ENCODE measurements around the gene ASB1.
A peak's percentile ranks its signal among the peaks of the same experiment; 100 is the strongest.

The ASB1 gene

DNA sequence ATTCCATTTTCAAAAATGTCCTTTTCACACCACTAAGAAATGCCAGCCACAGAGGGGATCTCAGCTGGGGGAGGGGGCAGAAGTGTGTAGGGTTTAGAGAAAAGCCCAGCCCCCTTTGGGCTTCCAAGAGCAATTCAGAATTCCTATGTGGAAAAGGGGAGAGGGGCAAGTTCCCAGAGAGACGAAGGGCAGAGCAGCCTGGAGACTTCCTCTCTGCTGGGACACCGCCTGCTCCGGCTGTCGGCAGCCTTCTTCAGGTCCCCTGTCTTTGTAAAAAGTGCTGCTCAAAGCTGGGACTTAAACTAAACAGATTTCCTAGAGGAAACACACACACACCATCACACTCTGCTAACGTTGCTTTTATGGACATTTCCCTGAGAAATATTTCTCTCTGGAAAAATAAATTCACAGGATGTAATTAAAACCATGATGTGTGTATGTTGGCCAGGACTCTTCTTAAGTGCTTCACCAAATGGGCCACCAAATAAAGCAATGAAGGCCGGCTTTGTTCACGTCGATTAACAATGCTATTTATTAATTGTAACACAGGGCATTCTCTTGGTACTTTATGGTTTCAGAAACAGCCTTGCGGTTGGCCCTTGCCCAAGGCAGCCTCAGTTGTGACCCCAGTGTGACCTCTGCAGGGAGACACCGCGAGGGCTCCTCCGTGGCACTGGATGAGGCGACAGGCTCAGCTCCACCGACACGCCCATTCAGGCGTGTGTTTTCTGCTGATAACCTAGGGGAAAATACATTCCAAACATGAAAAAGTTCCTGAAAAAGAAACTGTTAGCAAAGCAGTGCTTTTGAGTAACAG lies 5.6 kb upstream of the ASB1 start:
- DNase-seq: no peak
- in situ Hi-C loops (cut with MboI; ENCODE audit: low pct_unique_long_range_greater_than_20kb, low sequenced_read_pairs): no loop called here

DNA sequence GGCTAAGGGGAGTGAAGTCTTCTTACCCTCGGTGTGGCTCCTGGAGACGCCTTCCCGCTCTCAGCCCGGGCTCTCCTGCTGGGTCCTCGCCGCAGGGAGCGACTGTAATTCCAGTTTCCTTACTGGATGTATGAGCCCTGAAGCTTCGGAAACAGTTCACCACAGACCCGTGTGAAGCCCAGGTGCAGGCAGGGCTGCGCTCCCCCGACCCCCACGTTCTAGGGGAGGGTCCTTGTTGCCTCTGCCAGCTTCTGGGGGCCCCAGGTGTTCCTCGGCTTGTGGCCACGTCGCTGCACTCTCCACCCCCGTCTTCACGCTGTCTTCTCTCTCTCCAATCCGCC lies 5.1 kb upstream of the ASB1 start:
- no peak for DNase-seq
- in situ Hi-C loops (cut with MboI; ENCODE audit: low pct_unique_long_range_greater_than_20kb, low sequenced_read_pairs): no loop called here

DNA sequence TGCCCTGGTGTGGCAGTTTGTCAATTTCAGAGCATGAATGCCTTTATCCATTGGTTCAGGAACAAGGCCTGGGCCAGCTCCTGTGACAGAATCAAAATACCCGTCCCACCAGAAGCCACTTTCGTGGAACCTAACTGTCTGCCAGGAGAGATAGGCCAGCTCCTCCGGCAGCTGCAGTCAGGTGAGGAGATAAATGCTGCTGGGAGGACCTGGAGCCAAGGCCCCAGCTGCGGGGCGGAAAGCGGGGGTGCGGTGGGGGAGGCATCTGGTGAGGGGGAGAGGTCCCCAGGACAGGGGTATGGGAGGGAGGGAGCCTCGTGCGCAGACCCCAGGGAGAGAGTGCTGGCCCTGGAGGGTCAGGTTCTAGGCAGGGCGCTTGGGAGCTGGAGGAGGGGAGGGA lies 4.4 kb upstream of the ASB1 start:
- DNase-seq: no peak
- in situ Hi-C loops (cut with MboI; ENCODE audit: low pct_unique_long_range_greater_than_20kb, low sequenced_read_pairs): no loop called here

DNA sequence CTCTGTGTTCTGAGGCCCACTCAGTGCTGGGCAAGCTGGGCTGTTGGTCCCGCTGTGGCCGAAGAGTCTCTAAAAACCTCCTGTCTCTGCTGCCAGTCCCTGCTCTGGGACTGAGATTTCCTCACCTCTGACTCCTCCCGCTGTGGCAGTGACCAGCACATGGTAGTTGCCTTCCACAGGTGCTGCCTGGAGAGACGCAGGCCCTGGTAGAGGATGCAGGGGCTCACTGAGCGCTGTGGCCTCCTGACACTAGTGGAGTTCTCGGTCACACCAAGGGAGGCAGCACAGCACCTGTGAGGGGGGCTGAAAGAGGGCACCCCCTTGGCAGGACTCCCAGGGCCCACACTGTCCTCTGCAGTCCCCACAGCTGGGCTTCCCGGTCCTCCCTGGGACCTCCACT lies 3.8 kb upstream of the ASB1 start:
- in situ Hi-C loops (cut with MboI; ENCODE audit: low pct_unique_long_range_greater_than_20kb, low sequenced_read_pairs): no loop called here
- no peak for DNase-seq

DNA sequence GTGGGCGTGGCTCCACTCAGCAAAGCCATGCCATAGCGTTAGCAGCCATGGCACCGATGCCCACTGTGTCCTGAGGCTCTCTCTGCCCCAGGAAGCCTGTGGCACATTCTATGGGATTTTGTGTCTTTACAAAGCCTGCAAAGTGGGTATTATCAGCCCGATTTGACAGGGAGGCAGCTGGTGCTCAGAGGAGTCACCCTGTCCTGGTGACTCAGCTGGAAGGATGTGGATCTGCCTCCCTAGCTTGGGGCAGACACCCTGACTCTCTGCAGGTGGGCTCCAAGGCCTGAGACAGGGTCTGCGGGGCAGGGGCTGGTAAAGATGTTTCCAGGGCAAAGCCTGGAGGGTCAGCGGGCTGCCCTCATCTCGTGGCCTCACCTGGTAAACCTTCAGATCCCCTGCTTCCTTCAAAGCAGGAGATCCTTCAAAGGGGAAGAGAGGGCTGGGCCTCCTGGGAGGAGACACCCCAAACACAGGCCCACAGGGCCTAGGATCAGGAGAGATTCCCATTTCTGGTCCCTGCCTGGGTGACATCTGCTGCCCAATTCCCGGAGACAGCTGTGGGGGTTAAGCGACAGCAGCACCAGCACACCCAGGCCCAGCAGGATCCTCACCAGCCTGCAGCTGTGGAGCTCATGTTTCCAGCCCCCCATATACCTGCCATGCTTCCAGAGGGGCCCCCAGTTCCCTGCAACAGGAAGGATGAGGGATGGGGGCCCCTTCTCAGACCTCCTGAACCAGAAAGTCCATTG lies 3.0 kb upstream of the ASB1 start:
- in situ Hi-C loops (cut with MboI; ENCODE audit: low pct_unique_long_range_greater_than_20kb, low sequenced_read_pairs): no loop called here
- no peak for DNase-seq

DNA sequence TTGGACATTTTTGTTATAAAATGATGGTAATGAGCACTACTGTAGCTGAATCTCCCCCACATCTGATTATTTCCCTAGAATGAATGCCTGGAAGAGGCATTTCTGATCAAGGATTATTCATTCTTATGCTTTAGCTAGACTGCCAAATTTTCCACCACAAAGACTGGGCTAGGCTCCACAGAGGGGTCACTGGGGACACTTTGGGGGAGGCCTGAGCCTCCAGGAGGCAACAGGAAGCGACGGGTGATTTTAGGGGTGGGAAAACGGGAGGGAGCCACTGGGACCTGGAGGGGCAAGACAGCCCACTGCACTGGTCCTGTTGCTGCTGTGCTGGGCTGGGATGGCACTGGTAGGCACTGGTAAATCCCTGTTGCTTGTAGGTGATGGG lies 2.4 kb upstream of the ASB1 start:
- in situ Hi-C loops (cut with MboI; ENCODE audit: low pct_unique_long_range_greater_than_20kb, low sequenced_read_pairs): no loop called here
- DNase-seq: no peak

DNA sequence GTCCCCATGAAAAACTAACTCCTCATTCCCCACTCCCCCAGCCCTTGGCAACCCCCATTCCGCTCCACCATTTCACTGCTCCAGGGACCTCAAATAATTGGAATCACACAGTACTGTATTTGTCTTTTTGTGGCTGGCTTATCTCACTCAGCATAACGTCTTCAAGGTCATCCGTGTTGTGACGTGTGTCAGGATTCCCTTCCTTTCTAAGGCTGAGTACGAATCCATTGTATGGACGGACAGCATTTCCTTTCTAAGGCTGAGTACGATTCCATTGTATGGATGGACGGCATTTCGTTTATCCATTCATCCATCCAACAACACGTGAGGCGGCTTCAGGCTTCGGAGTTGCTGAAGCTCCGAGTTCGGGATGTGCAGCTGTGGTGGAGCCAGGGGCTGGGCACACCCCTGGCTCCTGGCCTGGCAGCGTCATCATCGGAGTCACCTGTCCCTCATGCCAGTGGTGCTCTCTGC lies 1.2 kb upstream of the ASB1 start:
- in situ Hi-C loops (cut with MboI; ENCODE audit: low pct_unique_long_range_greater_than_20kb, low sequenced_read_pairs): no loop called here
- DNase-seq: no peak

DNA sequence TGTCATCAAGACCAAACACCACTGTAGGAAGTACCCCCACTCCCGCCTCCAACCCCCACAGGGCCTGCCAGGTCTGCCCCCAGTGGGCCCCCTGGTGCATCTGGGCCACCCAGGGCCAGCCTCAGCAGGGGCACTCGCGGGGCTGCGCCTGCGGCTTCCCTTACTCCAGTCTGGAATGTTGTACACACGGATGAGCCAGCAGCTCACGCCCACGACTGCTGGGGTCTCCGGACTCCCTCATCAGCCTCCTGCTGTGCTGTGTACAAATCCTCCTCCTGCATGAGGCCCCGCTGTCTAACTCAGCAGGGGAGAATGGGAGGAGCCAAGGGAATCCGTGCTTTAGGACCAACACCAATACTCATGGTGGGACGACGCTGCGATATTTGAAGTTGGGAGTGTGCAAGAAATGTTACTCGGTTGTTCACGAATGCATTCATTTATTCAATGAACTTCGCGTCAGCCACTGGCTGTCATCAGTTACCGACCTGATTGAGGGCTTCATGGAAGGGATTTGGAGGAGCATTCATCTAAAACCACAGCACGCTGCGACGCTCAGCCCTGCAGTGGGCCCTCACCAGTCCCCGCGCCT lies 654 bp upstream of the ASB1 start:
- in situ Hi-C loops (cut with MboI; ENCODE audit: low pct_unique_long_range_greater_than_20kb, low sequenced_read_pairs): no loop called here
- no peak for DNase-seq

DNA sequence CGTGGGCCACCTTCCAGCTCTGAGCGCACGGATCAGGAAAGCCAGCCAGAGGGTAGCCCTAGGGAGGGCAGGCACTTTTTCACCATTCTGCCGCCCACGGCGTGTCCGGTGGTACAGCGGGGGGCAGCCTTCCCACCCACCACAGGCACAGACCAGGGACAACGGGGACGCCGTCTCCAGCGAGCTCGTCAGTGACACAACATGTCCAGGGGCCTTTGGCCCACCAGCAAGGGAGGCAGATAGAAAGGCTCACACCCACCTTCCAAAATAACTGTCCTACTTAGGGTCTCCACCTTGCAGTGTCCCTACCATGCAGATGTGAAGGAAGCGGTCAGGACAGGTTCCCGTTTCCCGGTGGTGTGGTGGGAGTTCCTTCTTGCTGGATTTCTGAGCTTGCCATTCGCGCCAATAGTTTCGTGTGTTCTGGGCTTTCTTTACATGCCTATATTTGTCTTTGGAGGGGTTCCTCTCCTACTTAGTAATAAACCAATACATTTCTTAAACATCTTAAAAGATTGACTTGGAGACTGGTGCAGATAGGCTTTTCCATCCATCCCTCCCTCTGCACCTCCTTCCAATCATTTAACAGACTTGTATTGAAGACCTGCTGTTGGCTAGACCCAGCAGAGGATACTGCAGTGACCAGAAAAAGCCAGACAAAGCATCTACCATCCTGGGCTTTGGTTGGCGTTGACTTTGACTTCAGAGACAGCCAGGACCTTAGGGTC lies 872 bp downstream of the ASB1 start:
- in situ Hi-C loops (cut with MboI; ENCODE audit: low pct_unique_long_range_greater_than_20kb, low sequenced_read_pairs): no loop called here
- peak; percentile 51 for DNase-seq

DNA sequence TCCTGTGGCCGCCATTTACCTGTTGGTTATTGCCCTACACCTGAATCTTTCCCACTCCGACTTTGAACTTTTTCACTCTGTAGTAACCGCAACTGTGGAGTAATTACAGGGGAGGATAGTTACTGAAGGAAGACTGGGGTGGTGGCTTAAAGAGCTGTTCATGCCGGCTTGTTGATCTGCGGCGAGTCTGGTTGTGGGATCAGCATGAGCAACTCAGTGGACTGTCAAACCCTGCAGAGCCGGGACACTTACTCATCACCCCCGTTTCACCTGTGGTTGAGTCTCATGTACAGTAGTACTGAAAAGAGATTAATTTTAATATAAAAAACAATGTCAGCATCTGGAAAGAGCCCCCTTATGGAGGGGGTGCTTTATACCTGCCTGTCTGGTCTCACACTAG lies 2.1 kb downstream of the ASB1 start:
- DNase-seq: no peak
- in situ Hi-C loops (cut with MboI; ENCODE audit: low pct_unique_long_range_greater_than_20kb, low sequenced_read_pairs): no loop called here

DNA sequence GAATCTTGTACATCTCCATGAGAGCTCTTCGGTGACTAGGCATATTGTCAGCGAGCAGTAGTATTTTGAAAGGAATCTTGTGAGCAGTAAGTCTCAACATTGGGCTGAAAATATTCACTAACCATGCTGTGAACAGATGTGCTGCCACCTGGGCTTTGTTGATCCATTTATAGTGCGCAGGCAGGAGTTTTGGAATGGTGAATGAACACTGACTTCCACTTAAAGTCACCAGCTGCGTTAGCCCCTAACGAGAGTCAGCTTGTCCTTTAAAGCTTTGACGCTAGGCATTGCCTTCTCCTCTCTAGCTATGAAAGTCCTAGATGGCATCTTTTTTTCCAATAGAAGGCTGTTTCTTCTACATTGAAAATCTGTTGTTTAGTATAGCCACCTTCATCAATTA lies 4.1 kb downstream of the ASB1 start:
- DNase-seq: no peak
- in situ Hi-C loops (cut with MboI; ENCODE audit: low pct_unique_long_range_greater_than_20kb, low sequenced_read_pairs): no loop called here

DNA sequence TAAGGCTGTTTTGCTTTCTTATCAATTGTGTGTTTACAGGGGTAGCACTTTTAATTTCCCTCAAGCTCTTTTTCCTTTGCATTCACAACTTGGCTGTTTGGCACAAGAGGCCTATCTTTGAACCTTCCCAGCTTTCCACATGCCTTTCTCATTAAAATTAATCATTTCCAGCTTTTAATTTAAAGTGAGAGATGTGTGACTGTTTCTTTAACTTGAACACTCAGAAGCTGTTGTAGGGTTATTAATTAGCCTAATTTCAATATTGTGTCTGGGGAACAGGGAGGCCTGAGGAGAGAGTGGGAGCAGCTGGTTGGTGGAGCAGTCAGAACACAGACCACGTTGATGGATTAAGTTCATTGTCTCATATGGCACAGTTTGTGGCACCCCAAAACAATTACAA lies 4.7 kb downstream of the ASB1 start:
- in situ Hi-C loops (cut with MboI; ENCODE audit: low pct_unique_long_range_greater_than_20kb, low sequenced_read_pairs): no loop called here
- DNase-seq: no peak

DNA sequence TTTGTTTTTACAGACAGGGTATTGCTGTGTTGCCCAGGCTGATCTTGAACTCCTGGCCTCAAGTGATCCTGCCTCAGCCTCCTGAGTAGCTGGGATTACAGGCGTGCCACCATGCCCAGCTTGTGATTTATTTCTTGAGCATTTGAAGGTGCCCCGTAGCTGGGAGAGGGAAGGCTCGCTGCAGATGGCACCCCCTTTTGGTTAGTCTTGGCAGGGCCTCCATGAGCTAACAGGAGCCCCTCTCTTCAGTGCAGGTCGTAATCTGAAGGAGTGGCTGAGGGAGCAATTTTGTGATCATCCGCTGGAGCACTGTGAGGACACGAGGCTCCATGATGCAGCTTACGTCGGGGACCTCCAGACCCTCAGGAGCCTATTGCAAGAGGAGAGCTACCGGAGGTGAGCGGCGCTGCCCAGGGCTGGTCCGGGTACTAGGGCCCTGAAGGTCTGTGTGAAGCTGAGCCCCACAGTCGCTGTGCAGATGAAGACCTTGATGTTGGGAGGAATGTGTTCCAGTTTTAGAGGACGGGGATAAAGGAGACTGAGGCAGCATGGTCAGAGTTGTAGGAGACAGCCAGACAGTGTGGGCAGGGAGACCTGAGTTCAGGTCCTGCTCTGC lies 6.7 kb downstream of the ASB1 start:
- no peak for DNase-seq
- in situ Hi-C loops (cut with MboI; ENCODE audit: low pct_unique_long_range_greater_than_20kb, low sequenced_read_pairs): no loop called here

DNA sequence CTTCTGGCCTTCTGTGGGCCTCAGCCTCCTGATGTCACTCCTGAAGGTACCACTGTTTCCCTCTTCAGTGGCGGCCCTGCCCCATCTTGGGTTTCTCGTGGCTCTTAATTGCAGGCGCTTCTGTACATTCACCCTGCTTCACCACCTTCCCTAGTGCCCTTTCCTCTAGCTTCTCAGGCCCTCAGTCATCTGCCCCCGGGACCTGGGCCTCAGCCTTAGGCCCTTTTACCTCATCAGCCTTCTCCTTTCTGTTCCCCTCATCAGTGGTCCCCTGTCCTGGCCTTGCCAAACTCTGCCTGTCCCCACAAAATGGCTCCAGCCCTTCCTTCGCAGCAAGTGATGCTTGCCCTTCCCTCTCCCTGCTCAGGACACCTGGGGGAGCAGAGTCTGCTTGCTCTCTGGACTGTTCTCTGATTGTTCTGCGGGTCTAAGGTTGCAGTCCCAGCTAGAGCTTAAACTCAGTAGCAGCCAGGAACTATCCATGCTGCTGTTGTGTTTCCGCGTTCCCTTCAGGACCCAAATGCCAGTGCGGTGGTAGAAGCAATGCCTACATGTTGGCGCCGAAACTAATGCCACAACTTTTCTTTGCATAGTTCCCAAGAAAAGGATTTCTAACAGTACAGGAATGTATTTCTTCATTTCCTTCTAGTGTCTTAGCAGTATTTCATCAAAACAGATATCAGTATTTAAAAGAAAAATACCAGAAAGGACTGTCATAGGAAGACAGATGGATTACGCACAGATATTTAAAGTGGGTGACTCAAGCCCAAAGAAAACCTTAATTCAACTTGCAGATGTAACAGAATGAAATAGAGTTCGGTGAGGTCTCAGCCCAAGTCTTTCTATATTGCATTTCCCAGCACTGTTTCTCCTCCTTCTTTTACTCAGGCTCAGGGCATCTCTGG lies 7.5 kb downstream of the ASB1 start:
- in situ Hi-C loops (cut with MboI; ENCODE audit: low pct_unique_long_range_greater_than_20kb, low sequenced_read_pairs): no loop called here
- no peak for DNase-seq

DNA sequence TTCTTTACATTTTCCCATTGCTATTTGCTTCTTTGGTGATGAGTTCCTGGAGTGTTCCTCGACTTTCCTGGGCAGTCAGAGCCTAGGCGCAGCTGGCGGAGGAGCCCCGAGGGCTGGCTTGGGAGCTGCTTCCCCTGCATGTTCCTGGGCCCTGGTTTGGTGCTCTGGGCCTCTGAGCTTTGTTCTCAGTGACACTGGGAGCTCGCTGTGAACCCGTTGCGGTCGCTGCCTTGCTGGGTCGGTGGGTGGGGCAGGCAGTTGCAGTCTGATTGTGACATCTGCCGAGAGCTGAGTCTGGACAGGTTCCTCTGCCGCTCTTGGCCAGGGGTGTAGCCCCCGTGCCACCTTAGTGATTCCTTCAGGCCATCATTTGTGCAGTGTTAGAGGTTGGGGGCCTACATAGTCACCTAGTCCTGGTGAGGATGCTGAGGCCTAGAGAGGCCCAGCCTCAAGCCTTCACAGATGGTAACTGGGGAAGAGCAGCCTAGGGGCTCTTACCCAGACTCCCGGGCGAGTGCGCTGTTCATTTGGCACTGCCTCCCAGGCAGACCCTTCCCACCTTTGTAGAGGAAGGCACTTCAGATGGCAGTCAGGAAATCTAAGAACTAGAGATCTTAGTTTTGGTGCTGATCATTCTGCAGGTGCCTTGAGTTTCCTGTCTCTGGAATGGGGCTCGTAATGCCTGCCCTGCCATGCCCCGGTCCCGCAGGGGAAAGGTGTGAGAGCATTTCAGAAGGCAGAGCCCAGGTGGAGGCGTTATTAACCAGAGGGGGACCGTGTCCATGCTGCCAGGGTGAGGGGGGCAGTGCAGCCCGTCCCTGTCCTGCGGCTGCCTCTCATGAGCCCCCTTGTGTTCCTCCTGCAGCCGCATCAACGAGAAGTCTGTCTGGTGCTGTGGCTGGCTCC lies 8.4 kb downstream of the ASB1 start:
- in situ Hi-C loops (cut with MboI; ENCODE audit: low pct_unique_long_range_greater_than_20kb, low sequenced_read_pairs): no loop called here
- DNase-seq: no peak

DNA sequence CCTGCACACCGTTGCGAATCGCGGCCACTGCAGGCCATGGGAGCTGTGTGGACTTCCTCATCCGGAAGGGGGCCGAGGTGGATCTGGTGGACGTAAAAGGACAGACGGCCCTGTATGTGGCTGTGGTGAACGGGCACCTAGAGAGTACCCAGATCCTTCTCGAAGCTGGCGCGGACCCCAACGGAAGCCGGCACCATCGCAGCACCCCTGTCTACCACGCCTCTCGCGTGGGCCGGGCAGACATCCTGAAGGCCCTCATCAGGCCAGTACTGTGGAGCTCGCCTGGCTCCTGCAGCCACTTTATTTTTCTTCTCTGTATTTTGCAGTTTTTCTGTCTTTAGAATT lies 9.0 kb downstream of the ASB1 start:
- DNase-seq: no peak
- in situ Hi-C loops (cut with MboI; ENCODE audit: low pct_unique_long_range_greater_than_20kb, low sequenced_read_pairs): no loop called here

Measured in KBM-7 (cell line).